HG02943 (cell line): ENCODE results near the gene CPPED1.
"Not testable (repeated sequence)": the region's sequence is repeated elsewhere in the genome, so short reads cannot be mapped to it uniquely, and the experiment has no call there.

Experiments
- ATAC-seq: cut with Tn5 transposase; IDR thresholded peaks from one replicate; pipeline ENCODE4 v1.9.1; 2021; ENCODE audit warnings: mild to moderate bottlenecking, low read depth, moderate library complexity; ENCODE audit not compliant: unreplicated experiment

The CPPED1 gene

DNA sequence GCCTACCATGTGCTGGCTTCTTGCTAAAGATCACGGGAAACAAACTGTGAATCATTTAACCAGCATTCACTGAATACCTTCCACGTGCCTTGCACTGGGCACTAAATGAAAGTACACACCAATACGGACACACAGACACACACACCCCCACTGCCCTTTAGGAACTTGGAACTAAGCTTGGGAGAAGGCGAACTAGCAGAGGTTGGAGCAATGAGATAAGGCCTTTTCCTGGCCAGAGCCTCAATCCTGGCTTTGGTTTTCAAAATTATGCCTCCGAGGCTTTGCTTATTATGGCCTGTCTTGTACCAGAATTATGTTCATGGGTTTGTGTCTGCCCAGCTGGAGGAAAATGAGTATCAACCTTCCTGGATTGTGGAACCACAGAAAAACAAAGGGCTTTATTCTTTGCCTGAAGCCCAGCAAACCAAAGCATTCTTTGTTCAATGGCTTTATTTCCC is 32.3 kb downstream of the CPPED1 start:
- ATAC-seq = no peak

DNA sequence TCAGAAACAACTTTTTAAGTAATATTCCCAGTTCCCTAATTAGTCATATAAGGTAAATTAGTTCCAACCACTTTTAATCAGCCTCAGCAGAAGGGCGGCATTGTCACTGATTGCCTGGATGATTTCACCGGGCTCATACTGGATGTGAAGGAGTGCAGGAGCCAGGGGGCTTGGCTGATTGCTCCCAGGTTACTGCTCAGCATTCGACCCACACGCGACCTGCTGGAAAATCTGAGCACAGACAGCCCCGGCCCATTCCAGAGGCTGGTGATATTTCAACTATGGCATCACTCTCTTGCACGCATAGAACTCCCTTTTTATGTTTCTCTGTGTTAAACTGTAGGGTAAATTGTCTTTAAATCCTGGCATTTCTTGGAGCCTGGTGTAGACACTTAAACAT is 34.2 kb downstream of the CPPED1 start:
- ATAC-seq = no peak

DNA sequence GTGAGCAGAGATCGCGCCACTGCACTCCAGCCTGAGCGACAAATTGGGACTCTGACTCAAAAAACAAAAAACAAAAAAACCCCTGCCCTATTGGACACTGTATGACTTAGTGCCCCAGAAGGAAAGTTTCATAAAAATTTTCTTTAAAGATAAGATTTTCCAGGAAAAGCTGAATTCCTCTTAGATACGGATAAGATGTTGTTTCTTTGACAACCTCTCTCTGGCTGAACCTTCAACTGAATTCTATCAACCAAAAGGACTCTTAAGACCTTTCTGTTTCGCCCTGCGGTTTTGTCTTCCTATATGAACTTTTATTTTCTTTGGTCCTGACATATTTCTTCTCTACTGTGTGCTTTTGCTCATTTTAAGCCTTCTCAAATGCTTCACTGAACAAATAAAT is 35.8 kb downstream of the CPPED1 start:
- no peak for ATAC-seq

DNA sequence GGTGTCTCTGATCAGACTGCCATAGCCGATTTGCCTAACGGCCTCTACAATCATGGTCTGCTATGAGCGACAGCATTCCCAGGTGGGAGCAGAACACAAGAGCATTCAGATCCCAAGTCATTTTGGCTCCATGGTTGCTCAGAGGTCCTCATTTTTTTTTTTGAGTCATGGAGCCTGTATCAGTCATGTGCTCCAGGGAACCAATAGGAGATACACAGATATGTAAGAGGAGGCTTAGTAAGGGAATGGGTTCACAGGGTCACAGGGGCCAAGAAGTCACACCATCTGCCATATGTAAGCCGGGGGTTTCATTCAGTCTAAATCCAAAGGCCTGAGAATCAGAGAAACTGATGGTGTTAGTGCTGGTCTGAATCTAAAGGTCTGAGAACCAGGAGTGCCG is 36.8 kb downstream of the CPPED1 start:
- ATAC-seq = no peak

DNA sequence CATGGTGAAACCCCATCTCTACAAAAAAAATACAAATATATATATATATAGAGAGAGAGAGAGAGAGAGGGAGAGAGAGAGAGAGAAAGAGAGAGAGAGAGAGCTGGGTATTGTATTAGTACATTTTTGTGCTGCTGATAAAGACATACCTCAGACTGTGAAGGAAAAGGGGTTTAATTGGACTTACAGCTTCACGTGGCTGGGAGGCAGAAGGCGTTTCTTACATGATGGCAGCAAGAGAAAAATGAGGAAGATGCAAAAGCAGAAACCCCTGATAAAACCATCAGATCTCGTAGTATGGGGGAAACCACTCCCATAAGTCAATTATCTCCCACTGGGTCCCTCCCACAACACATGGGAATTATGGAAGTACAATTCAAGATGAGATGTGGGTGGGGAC is 37.5 kb downstream of the CPPED1 start:
- ATAC-seq = not testable (repeated sequence)

DNA sequence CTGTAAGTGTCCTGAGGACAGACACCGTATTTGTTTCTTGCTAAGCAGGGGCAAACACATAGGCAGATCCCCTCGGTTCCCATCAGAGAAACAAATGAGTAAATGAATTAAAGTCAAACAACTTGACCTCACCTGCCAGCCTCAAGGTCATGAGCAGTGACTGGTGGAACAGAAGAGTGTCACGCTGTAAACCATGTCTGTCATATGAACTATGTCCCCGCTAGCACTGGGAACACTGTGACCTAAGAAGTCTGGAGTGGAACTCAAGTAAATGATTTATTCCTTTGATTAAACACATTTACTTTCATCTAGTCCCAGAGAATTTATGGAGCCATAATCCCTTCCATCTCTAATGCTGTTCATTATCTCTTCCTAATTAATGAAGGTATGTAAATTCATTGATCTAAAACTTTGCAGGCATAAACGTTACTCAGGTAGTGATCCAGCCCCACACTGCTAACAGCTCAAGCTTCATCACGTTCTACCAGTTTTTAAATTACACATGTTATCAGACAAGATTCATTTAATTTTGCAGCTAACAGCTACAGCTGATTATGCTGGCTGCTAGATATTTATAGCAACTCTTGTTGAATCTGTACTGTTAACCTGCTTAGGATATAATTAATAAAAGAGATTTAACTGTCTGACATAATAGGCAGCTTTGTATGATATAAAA is 38.7 kb downstream of the CPPED1 start:
- ATAC-seq = no peak

DNA sequence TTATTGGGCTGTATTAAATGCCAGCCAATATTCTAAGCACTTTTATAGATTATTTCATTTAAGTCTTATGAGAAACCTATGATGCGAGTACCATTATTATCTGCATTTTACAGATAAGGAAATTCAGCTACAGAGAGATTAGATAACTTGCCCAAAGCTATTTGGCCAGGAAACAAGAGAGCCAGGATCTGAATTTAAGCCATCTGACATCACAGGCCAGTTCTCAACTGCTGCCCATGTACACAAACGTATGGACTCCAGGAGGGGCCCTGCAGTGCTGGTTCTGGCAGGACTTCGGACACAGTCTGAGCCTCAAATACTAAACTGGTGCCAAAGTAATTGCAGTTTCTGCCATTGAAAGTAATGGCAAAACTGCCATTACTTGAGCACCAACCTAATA is 40.2 kb downstream of the CPPED1 start:
- no peak for ATAC-seq

DNA sequence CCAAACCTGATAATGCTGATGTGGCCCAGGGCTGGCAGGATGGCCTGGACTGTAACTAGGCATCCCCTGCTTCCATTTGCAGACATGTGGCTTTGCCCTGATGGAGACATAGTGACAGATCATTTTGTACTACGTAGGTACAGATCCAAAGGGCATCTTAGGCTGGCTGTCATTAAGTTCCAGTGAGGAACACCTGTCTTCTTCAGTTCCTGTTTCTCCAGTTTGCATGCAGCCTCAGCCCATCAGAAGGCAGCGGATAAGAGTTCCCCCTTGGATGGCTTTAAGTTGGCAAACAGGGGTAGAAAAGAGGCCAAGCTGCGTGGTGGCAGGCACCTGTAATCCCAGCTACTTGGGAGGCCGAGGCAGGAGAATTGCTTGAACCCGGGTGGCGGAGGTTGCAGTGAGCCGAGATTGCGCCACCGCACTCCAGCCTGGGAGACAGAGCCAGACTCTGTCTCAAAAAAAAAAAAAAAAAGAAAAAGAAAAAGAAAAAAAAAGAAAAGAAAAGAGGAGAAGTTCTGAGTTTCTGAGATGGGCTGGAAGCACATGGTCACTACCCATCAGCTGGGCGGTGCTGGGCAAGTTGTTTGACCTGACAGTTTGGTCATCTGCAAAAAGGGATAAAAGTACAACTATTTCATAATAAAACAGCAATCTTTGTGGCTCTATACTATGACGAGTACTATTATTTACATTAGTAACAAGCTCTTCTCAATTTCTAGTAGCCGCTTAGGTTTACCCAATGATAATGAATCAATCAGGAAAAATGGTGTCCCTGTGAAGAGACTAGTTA is 42.7 kb downstream of the CPPED1 start:
- ATAC-seq = no peak

DNA sequence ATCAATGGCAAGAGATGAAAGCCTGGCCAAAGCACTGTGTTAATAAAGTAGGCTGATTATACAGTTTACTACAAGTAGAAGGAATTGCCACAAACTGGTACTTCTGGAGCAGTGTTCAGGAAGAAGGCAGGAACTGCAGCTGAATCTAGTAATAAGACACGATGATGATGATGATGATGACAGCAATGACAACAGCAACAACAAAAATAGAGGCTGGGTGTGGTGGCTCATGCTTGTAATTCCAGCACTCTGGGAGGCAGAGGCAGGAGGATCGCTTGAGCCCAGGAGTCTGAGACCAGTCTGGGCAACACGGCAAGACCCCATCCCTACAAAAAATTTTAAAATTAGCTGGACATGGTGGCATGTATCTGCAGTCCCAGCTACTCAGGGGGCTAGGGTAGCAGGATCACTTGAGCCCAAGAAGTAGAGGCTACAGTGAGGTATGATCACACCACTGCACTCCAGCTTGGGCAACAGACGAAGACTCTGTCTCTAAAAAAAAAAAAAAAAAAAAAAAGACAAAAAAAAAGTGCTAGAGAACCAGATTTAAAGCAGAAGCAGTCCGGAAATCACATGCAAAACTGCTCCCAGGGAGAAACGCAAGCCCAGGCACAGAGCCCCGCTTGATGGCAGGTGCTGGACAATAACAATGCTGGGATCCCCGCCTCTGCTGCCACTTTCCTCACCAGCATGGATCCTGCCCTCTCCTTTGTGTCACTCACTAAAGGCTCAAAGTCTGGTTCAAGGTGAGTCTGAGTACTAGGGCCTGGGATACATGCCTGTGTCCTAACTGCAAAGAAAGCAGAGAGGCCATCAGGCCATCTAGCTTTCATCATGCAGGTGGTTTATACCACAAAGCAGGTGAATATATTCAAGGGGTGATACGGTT is 44.8 kb downstream of the CPPED1 start:
- no peak for ATAC-seq

DNA sequence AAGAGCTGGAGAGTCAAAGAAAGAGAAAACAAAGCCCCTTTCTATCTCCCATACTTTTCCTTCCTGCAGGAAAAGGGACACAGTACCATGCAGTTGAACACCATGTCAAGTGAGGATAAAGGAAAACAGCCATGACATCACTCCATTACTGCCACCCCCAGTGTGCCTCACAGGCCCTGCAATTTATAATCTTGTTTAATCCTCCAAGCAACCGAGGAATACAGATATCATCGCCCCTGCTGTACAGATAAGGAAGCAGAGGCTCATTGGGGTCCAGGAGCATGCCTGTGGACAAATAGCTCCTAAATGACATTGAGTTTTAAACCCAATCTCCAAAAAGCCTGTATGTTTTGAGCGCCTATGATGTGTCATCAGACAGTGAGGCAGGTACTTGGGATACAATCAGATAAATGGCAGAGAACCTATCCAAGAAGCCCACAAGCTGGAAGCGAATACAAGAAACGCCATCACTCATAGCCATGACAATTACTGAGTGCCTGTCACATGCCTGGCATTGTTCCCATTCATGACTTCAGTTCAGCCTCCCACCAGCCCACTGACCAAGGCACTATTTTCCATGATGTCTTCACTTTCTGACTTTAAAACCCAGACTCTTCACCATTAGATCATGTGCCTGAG is 45.5 kb downstream of the CPPED1 start:
- ATAC-seq = no peak

DNA sequence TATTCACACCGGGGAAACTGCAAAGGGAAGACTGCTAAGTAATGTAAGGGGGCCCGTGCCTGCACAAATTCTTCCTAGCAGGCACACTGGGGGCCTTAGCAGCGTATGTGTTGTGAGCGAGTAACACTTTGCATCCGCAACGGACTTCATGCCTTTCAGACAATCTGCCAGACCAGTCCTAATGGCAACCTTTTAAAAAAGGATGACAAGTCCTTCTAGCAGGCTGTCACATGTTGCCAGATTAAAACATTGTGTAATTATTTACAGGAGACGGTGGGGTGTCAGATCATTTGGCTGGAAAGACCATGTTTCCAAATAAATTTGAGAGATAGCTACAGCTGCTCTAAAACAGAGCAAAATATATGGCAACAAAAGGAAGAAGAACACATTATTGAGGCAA is 46.1 kb downstream of the CPPED1 start:
- ATAC-seq = no peak

DNA sequence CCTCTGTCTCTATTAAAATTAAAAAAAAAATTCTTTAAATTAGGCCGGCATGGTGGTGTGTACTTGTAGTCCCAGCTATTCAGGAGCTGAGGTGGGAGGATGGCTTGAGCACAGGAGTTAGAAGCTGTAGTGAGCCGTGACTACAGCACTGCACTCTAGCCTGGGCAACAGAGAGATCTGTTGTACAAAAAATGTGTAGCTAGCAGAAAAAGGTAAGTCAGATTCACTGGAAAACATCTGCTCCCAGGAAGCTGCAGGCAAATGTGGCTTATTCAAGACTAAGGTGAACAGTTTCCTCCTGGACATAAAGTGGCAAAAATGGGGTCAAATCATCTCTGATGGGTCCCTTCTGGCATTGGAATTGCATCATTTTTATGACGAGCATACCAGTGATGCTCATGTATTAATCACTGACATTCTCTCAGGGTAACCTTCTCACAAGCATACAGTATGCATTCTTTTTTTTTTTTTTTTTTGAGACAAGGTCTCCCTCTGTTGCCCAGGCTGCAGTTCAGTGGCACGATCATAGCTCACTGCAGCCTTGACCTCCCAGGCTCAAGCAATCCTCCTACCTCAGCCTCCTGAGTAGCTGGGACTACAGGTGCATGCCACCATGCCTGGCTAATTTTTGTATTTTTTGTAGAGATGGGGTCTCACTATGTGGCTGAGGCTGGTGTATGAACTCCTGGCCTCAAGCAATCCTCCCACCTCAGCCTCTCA is 48.7 kb downstream of the CPPED1 start:
- no peak for ATAC-seq

DNA sequence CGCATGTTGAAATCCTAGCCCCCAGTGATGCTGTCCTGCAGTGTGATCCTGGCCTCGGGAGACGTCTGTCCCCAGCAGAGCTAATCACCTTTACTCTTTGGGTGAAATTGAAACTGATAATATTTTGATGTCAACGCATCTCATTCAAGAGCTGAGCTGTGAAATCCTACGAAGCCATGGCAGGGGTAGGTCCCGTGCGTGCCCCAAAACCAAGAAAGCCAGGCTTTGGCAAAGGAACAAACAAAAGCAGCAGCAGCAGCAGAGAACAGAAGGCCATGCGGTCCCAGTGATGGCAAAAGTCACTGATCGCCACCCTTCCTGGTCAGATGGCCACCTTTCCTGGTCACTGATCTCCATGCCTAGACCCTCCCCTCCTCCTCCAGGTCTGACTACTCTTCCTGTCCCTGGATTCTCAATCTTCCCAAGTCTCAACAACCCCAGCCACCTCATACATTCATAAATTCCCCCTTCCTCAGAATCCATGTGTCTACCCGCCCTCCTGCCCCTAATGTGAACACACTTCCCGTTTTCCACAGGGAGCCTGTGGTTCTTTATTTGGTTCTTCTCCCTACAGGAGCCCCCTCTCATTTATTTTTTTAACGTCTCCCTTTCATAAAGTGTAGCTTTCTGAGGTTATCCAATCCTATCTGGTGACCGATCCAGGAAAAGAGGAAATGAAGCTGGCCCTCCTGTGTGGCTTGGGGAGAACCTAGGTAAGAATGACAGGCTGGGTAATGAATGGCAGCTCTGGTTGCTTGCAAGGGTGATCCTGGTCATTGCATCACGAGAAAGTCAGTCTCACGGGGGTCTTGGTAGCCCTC is 50.3 kb downstream of the CPPED1 start:
- no peak for ATAC-seq

DNA sequence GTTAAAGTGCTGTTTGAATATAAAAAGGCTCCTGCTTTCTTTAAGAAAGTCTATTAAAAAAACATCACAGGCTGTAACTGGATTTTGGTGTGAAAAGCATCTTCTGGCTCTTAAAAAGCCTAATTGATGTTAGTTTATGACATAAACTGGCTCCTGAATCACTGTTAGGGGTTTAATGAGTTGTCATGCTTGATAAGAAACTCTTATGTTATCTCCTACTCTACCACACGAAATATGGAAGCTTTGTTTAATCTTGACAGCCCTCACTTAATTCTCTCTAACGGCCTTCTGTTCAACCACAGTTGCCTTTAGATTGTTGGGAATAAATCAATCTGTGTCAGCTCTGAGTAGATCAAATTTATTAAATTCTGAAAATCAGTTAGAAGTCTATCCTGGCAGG is 51.5 kb downstream of the CPPED1 start:
- ATAC-seq = no peak

DNA sequence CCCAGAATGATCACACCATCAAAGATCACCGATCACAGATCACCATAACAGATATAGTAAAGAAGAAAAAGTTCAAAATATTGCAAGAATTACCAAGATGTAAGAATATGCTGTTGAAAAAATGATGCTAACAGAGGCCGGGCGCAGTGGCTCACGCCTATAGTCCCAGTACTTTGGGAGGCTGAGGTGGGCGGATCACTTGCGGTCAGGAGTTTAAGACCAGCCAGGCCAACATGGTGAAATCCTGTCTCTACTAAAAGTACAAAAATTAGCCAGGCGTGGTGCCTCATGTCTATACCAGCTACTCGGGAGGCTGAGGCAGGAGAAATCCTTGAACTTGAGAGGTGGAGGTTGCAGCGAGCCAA is 53.2 kb downstream of the CPPED1 start:
- peak; percentile 12 for ATAC-seq

DNA sequence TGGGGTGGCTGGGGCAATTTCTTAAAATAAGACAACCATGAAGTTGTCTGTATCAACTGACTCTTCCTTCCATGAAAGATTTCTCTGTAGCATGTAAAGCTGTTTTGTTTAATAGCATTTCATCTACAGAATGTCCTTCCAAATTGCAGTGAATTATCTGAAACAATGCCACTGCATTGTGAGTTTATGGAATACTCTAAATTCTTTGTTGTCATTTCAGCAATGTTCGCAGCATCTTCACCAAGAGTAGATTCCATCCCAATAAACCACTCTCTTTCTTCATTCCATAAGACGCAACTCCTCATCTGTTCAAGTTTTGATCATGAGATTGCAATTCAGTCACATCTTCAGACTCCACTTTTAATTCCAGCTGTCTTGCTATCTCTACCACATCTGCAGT is 54.6 kb downstream of the CPPED1 start:
- no peak for ATAC-seq

DNA sequence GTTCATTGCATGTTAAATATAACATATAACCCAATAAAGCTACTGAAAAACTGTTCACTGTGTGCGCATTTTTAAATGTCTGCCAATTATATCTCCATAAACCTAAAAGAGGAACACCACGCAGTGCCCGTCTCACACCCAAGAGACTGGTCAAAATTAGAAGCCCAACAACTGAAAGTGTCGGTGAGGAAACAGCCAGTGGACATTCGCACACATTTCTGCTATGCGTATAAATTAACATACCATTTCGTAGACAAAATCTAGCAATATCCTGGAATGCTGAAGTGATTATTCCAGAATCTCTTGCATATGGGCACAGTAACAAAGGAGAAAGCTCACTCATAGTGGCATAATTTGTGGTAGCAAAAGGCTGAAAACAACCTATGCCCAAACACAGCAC is 55.9 kb downstream of the CPPED1 start:
- no peak for ATAC-seq

DNA sequence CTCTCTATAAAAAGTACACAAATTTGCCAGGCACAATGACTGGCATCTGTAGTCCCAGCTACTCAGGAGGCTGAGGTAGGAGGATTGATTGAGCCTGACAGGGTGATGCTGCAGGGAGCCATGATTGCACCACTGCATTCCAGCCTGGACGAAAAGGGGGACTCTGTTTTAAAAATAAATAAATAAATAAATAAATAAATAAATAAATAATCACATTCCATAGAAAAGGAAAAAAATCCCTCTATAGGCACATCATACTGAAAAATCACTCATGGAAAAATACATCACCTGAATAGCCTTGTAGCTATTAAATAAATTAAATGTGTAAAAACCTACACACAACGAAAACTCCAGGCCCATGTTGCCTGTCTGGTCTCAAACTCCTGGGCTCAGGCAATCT is 56.4 kb downstream of the CPPED1 start:
- no peak for ATAC-seq

DNA sequence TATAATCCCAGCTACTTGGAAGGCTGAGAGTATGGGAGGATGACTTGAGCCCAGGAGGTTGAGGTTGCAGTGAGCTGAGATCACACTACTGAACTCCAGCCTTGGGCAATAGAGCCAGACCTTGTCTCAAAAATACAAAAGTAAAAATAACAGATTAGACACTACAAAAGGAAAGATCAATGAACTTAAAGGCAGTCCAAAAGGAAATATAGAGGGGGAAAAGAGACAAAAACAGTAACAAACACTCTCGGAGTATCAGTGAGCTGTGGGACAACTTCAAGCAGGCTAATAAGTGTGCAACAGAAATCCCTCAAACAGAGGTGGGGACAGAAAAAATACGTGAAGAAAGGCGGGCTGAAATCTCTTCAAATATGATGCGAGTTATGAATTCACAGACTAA is 58.8 kb downstream of the CPPED1 start:
- no peak for ATAC-seq
